ENCODE results near the gene METRN.

DNA sequence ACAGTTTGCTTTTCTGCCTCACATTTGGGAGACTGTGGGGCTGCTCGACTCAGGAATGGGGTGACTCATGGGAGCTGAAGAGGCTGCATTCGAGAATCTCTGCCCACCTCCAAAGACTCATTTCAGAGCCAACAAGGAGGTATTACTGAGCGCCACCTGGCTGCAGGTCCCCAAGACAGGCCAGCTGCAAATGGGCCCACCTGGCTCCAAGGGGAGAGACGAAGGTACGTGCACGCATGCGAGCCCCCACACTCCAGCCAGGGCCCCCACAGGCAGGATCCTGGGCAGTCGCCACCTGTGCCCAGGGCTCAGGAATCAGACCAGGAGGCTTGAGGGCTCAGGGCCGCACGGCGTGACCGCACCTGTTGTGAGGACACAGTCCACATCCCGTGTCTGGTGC lies 18.0 kb downstream of the METRN start:
- TF ChIP-seq CTCF (IDR thresholded peaks at IDR 0.05): no peak
- no peak for TF ChIP-seq POLR2A (IDR thresholded peaks at IDR 0.05)
- no peak for TF ChIP-seq POLR2AphosphoS5 (IDR thresholded peaks at IDR 0.05)
- TF ChIP-seq EP300 (IDR thresholded peaks at IDR 0.05): no peak
